Astrocyte (in vitro differentiated cells and primary cell): ENCODE measurements around the gene GAD1. TPM values are rescaled to one million over a fixed set of nuclear protein-coding genes. Genes with fewer than 3 reads are reported as not detected.

Source experiments
- DNase-seq: peaks from one replicate; pipeline ENCODE4 v3.0.0-alpha.2; 2010; ENCODE audit warnings: low read depth
- FAIRE-seq: peaks from 2 replicates; lab custom pipeline; 2011; peaks lifted over from hg19 to GRCh38; lab: Jason Lieb, UNC
- H2AFZ ChIP-seq: 2 replicates; pipeline ENCODE4 v1.6.0; 2012; ENCODE audit warnings: low read depth, low read length, inconsistent platforms
- H3K27ac ChIP-seq: 2 replicates; pipeline ENCODE4 v1.5.1; 2011; ENCODE audit warnings: low read depth, low read length, inconsistent platforms
- H3K27me3 ChIP-seq: 2 replicates; pipeline ENCODE4 v1.6.0; 2011; ENCODE audit warnings: low read length, inconsistent platforms; ENCODE audit not compliant: insufficient read depth
- H3K36me3 ChIP-seq: 2 replicates; pipeline ENCODE4 v1.5.1; 2011; ENCODE audit warnings: low read length, inconsistent platforms; ENCODE audit not compliant: insufficient read depth
- H3K4me1 ChIP-seq: 2 replicates; pipeline ENCODE4 v1.5.1; 2011; ENCODE audit warnings: low read length, inconsistent platforms; ENCODE audit not compliant: insufficient read depth
- H3K4me2 ChIP-seq: 2 replicates; pipeline ENCODE4 v1.6.0; 2012; ENCODE audit warnings: low read length, inconsistent platforms
- H3K4me3 ChIP-seq: 2 replicates; pipeline ENCODE4 v1.5.1; 2011; ENCODE audit warnings: low read depth, mild to moderate bottlenecking, low read length, inconsistent platforms; ENCODE audit not compliant: insufficient read depth
- H3K79me2 ChIP-seq: 2 replicates; pipeline ENCODE4 v1.6.0; 2012; ENCODE audit warnings: mild to moderate bottlenecking, low read length, inconsistent platforms; ENCODE audit not compliant: insufficient read depth
- H3K9ac ChIP-seq: 2 replicates; pipeline ENCODE4 v1.6.0; 2012; ENCODE audit warnings: mild to moderate bottlenecking, low read length, inconsistent platforms
- H3K9me3 ChIP-seq: 2 replicates; pipeline ENCODE4 v1.5.1; 2012; ENCODE audit warnings: low read depth, mild to moderate bottlenecking, low read length, inconsistent platforms; ENCODE audit not compliant: insufficient read depth
- H4K20me1 ChIP-seq: 2 replicates; pipeline ENCODE4 v1.6.0; 2012; ENCODE audit warnings: low read length, inconsistent platforms; ENCODE audit not compliant: insufficient read depth
- H3K27ac Mint-ChIP-seq: one replicate; pipeline ENCODE4 v1.8.0; 2021; ENCODE audit warnings: mild to moderate bottlenecking, mixed read lengths; ENCODE audit not compliant: unreplicated experiment
- H3K27me3 Mint-ChIP-seq: one replicate; pipeline ENCODE4 v1.8.0; 2021; ENCODE audit warnings: low read depth, mixed read lengths; ENCODE audit not compliant: unreplicated experiment
- H3K36me3 Mint-ChIP-seq: one replicate; pipeline ENCODE4 v1.8.0; 2021; ENCODE audit warnings: low read depth, mixed read lengths; ENCODE audit not compliant: unreplicated experiment
- H3K4me1 Mint-ChIP-seq: one replicate; pipeline ENCODE4 v1.8.0; 2021; ENCODE audit warnings: low read depth, mixed read lengths; ENCODE audit not compliant: unreplicated experiment
- H3K4me3 Mint-ChIP-seq: one replicate; pipeline ENCODE4 v1.8.0; 2021; ENCODE audit warnings: mild to moderate bottlenecking, moderate library complexity, mixed read lengths; ENCODE audit not compliant: unreplicated experiment
- H3K9me3 Mint-ChIP-seq: one replicate; pipeline ENCODE4 v1.8.0; 2021; ENCODE audit warnings: mild to moderate bottlenecking, mixed read lengths; ENCODE audit not compliant: unreplicated experiment
- EZH2 ChIP-seq: IDR thresholded peaks from 2 replicates; pipeline ENCODE4 v1.6.1; 2012; ENCODE audit warnings: mild to moderate bottlenecking, low read length, inconsistent platforms; ENCODE audit not compliant: insufficient read depth
- total RNA-seq: library from RNA; stranded (reverse); gene quantifications from 2 replicates; pipeline ENCODE4 v1.2.1, GENCODE V29; 2021
- TF ChIP-seq, protein P1 (sequence below): IDR thresholded peaks from 2 replicates; pipeline ENCODE4 v1.5.1; 2011; ENCODE audit warnings: low read depth, mild to moderate bottlenecking, inconsistent platforms, low read length, moderate library complexity; ENCODE audit not compliant: insufficient read depth

GAD1 gene
- total RNA-seq, 1 donor from 2014 or later, result 4.5 TPM

DNA sequence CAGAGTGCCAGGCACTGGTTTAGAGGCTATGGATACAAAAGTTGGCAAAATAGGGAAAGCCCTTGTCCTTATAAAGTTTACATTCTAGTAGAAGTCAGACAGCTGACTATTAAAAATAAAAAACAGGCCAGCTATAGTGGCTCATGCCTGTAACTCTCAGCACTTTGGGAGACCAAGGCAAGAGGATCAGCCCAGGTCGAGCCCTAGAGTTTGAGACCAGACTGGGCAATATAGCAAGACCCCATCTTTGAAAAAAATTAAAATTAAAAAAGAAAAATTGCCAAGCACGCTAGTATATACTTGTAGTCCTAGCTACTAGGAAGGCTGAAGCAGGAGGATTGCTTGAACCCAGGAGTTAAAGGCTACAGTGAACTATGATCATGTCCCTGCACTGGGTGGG, 34.0 kb upstream of the GAD1 start:
- no peaks in the 10 kb centered on the region for H3K36me3 Mint-ChIP-seq
- FAIRE-seq (no peak), DNase-seq (no peak)
- Histone ChIP-seq H3K36me3 (no peaks in the 10 kb centered on the region), H3K4me1 (no peaks in the 10 kb centered on the region), H3K4me2 (no peak overlapping the region), H3K9ac (no peak overlapping the region), H3K27ac (no peak overlapping the region), H3K4me3 (no peak overlapping the region), H3K9me3 (no peaks in the 10 kb centered on the region), H4K20me1 (no peaks in the 10 kb centered on the region), H3K27me3 (peaks cover 3% of the 10 kb centered on the region), H3K79me2 (no peaks in the 10 kb centered on the region), H2AFZ (no peak overlapping the region)
- no peak overlapping the region for H3K27ac Mint-ChIP-seq
- peaks cover 10% of the 10 kb centered on the region for H3K4me1 Mint-ChIP-seq
- H3K4me3 Mint-ChIP-seq, result no peak overlapping the region
- H3K27me3 Mint-ChIP-seq, result no peaks in the 10 kb centered on the region
- TF ChIP-seq EZH2, result no peak
- TF ChIP-seq, protein P1, sequence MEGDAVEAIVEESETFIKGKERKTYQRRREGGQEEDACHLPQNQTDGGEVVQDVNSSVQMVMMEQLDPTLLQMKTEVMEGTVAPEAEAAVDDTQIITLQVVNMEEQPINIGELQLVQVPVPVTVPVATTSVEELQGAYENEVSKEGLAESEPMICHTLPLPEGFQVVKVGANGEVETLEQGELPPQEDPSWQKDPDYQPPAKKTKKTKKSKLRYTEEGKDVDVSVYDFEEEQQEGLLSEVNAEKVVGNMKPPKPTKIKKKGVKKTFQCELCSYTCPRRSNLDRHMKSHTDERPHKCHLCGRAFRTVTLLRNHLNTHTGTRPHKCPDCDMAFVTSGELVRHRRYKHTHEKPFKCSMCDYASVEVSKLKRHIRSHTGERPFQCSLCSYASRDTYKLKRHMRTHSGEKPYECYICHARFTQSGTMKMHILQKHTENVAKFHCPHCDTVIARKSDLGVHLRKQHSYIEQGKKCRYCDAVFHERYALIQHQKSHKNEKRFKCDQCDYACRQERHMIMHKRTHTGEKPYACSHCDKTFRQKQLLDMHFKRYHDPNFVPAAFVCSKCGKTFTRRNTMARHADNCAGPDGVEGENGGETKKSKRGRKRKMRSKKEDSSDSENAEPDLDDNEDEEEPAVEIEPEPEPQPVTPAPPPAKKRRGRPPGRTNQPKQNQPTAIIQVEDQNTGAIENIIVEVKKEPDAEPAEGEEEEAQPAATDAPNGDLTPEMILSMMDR, result no peak
- H3K9me3 Mint-ChIP-seq, result no peaks in the 10 kb centered on the region

GRCh38 chr2:170783549-170783948, 33.1 kb upstream of the GAD1 start:
- Histone ChIP-seq H2AFZ (no peak overlapping the region), H4K20me1 (no peaks in the 10 kb centered on the region), H3K27me3 (peaks cover 3% of the 10 kb centered on the region), H3K27ac (no peak overlapping the region), H3K9ac (no peak overlapping the region), H3K79me2 (no peaks in the 10 kb centered on the region), H3K4me2 (no peak overlapping the region), H3K4me1 (no peaks in the 10 kb centered on the region), H3K9me3 (no peaks in the 10 kb centered on the region), H3K4me3 (no peak overlapping the region), H3K36me3 (no peaks in the 10 kb centered on the region)
- Mint-ChIP-seq H3K4me3 (no peak overlapping the region), H3K9me3 (no peaks in the 10 kb centered on the region), H3K4me1 (peaks cover 10% of the 10 kb centered on the region), H3K36me3 (no peaks in the 10 kb centered on the region), H3K27ac (no peak overlapping the region), H3K27me3 (no peaks in the 10 kb centered on the region)
- TF ChIP-seq, protein P1, result no peak
- TF ChIP-seq EZH2, result no peak
- DNase-seq (no peak), FAIRE-seq (no peak)

- TF ChIP-seq EZH2, result no peak
- TF ChIP-seq, protein P1, result no peak
- no peak for FAIRE-seq
Measured at GRCh38 chr2:170798996-170799395, 17.7 kb upstream of the GAD1 start.

More at GRCh38 chr2:170798996-170799395, 17.7 kb upstream of the GAD1 start:
- Mint-ChIP-seq H3K36me3 (no peaks in the 10 kb centered on the region), H3K9me3 (no peaks in the 10 kb centered on the region), H3K27ac (no peak overlapping the region), H3K4me1 (no peaks in the 10 kb centered on the region), H3K4me3 (no peak overlapping the region), H3K27me3 (peaks cover 2% of the 10 kb centered on the region)
- H3K79me2 ChIP-seq, result no peaks in the 10 kb centered on the region
- no peak overlapping the region for H3K27ac ChIP-seq
- H3K4me3 ChIP-seq, result no peak overlapping the region
- H3K27me3 ChIP-seq, result peaks cover 5% of the 10 kb centered on the region
- H3K4me2 ChIP-seq, result no peak overlapping the region
- H3K36me3 ChIP-seq, result no peaks in the 10 kb centered on the region
- no peak overlapping the region for H2AFZ ChIP-seq
- H4K20me1 ChIP-seq, result no peaks in the 10 kb centered on the region
- no peaks in the 10 kb centered on the region for H3K4me1 ChIP-seq
- no peak for DNase-seq
- no peak overlapping the region for H3K9ac ChIP-seq
- no peaks in the 10 kb centered on the region for H3K9me3 ChIP-seq
